ENCODE results near the gene KDM5C.

DNA sequence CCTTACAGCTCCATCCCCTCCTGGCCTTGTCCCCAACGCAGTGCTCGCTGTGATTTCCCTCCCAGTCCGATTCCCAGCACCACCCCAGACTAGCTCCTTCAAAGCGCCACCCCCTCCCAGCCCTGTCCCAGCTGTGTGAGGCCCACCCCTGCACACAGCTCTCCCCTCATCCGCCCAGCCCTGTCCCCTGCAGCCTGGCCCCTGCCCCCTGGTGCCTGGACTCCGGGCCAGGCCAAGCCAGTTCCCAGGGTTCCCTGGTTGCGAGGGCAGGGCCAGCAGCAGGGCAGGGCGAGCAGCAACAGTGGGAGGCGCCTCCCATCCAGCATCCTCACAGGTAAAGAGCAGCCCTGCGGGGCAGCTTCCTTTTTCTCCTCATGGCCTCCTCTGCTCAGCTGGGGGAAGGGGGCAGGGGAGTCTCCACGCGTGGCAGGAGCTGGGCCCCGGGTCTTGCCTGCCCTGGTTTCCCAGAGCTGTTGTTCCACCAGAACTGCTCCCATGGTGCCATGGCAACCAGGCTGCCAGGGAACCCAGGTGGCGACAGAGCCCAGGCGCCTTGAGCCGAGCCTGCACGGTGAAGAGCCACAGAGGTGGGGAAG lies 31.5 kb upstream of the KDM5C start:
- TF ChIP-seq TAF1 (IDR thresholded peaks at IDR 0.05; ENCODE audit: borderline replicate concordance, low read depth, low read length) (no peak), POLR2A (IDR thresholded peaks at IDR 0.05; ENCODE audit: low read depth, low read length) (no peak)

All from GM12892 (cell line).